MCF 10A (cell line): ENCODE data around the gene TMEM94. TPM values are rescaled to one million over a fixed set of nuclear protein-coding genes. Genes with fewer than 3 reads are reported as not detected.

Source experiments
- BruUV-seq: library from RNA; stranded (reverse); fragments of 400-500 nt; replicated peaks from 2 replicates; lab custom pipeline; 2021; lab: Mats Ljungman, UMichigan
- CTCF ChIA-PET: fragments of 300-600 bp; sonication (Branson Sonifier 250); formaldehyde crosslinking; extraction: SDS; loops from one replicate; lab custom pipeline; 2021; ENCODE audit warnings: antibody characterized with exemption, inconsistent platforms; lab: Yijun Ruan, JAX
- POLR2A ChIA-PET: fragments of 300-600, 350-650 bp; sonication (Branson Sonifier 250); formaldehyde crosslinking; extraction: SDS; loops from one replicate; lab custom pipeline; 2020; ENCODE audit warnings: antibody characterized with exemption, inconsistent platforms; lab: Yijun Ruan, JAX
- DNase-seq: peaks from one replicate; pipeline ENCODE4 v3.0.0-alpha.2; 2018; ENCODE audit not compliant: unreplicated experiment
- H3K27ac Mint-ChIP-seq: one replicate; pipeline ENCODE4 v1.8.0; 2022; ENCODE audit warnings: mild to moderate bottlenecking, low read depth, mixed read lengths; ENCODE audit not compliant: unreplicated experiment
- H3K27me3 Mint-ChIP-seq: one replicate; pipeline ENCODE4 v1.8.0; 2022; ENCODE audit warnings: mixed read lengths; ENCODE audit not compliant: insufficient read depth, unreplicated experiment
- H3K36me3 Mint-ChIP-seq: one replicate; pipeline ENCODE4 v1.8.0; 2022; ENCODE audit warnings: mild to moderate bottlenecking, moderate library complexity, mixed read lengths; ENCODE audit not compliant: insufficient read depth, unreplicated experiment
- H3K4me1 Mint-ChIP-seq: one replicate; pipeline ENCODE4 v1.8.0; 2022; ENCODE audit warnings: mixed read lengths; ENCODE audit not compliant: insufficient read depth, unreplicated experiment
- H3K4me3 Mint-ChIP-seq: one replicate; pipeline ENCODE4 v1.8.0; 2022; ENCODE audit warnings: mild to moderate bottlenecking, moderate library complexity, mixed read lengths; ENCODE audit not compliant: unreplicated experiment
- H3K9me3 Mint-ChIP-seq: one replicate; pipeline ENCODE4 v1.8.0; 2022; ENCODE audit warnings: mixed read lengths; ENCODE audit not compliant: unreplicated experiment
- CTCF ChIP-seq: fragments of 200-600 bp; IDR thresholded peaks from one replicate; pipeline ENCODE4 v1.8.0; 2022; ENCODE audit warnings: antibody characterized with exemption, mild to moderate bottlenecking; ENCODE audit not compliant: unreplicated experiment
- intact Hi-C: fragments of 100-400 bp; cut with micrococcal nuclease; formaldehyde crosslinking; loops from 2 replicates; pipeline ENCODE4 v1.14.1; 2022
- total RNA-seq: library from RNA; stranded (reverse); gene quantifications from 2 replicates; pipeline ENCODE4 v1.2.3, GENCODE V29; 2022

Gene TMEM94
- total RNA-seq, 1 experiment from 2014 or later, result 42.8 TPM

- no peak for TF ChIP-seq CTCF
- Mint-ChIP-seq H3K9me3 (no peaks in the 10 kb centered on the region), H3K36me3 (peaks cover 34% of the 10 kb centered on the region), H3K27ac (no peak overlapping the region), H3K27me3 (no peaks in the 10 kb centered on the region), H3K4me3 (no peak overlapping the region), H3K4me1 (peaks cover 10% of the 10 kb centered on the region)
- POLR2A ChIA-PET, result interaction anchor here (0.6 to 0.8 kb wide), 2 partner anchors 49 to 101 kb away, joined by 3 read pairs; partner anchors contain the start of gene GRB2
- DNase-seq, result no peak
- CTCF ChIA-PET, result no interaction called here
- intact Hi-C loops, result no loop called here
- BruUV-seq, result no TSS peak
These were observed 50.5 kb downstream of the TMEM94 start for GRCh38 chr17:75506888-75507287.

DNA sequence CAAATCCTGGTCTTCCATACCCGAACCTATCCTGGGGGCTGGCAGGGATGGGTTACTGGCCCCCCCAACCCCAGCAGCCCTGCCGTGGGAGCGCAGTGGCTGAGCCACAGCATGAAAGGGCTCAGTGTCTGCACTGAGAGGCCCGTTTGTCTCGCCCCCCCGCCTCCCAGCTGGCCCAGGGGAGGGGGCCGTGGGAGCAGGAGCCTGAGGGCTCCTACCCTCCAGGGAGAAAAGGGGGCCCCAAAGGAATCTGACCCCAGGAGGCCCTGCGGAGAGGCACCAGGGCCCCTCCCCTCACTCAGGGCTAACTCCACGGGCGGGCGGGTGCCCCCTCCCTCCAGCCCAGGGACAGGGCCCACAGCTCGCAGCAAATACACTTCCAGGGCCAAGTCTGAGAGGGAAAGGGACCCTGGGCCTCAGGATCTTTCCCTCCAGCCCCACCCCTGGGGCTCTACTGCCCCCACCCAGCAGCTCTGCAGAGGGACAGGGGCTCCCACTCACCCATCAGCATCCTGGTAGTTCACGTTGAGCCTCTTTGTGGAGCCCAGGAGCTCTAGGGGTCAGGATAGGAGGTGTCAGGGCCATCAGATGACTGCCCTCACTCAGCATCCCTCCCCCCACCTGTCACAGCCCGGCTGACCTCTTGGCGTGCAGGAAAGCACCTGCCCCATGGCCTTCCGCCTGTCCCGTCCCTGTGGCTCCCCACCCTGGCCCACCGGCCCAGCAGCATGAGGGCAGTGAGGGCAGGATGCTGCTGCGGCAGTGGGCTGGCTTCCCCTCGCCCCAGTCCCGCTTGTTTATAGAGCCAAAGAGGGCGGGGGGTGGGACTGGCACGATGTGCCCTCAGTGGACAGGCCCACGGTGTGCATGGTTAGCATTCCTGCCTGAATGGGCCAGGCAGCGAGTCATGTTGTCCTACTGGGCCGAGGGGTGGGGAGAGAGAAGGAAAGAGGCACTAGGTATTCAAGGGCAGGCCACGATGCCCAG lies 51.6 kb downstream of the TMEM94 start:
- intact Hi-C loops, result no loop called here
- Mint-ChIP-seq H3K27ac (no peak overlapping the region), H3K27me3 (no peaks in the 10 kb centered on the region), H3K4me3 (no peak overlapping the region), H3K36me3 (peaks cover 33% of the 10 kb centered on the region), H3K4me1 (peaks cover 10% of the 10 kb centered on the region), H3K9me3 (no peaks in the 10 kb centered on the region)
- BruUV-seq, result no TSS peak
- ChIA-PET CTCF (interaction anchor here (0.6 to 1.2 kb wide), 2 partner anchors 115 to 124 kb away, joined by 3 read pairs; no protein-coding TSS in a partner anchor), POLR2A (interaction anchor here (0.8 kb wide), 1 partner anchor 50 kb away, joined by 3 read pairs; no protein-coding TSS in a partner anchor)
- DNase-seq, result no peak
- no peak for TF ChIP-seq CTCF

DNA sequence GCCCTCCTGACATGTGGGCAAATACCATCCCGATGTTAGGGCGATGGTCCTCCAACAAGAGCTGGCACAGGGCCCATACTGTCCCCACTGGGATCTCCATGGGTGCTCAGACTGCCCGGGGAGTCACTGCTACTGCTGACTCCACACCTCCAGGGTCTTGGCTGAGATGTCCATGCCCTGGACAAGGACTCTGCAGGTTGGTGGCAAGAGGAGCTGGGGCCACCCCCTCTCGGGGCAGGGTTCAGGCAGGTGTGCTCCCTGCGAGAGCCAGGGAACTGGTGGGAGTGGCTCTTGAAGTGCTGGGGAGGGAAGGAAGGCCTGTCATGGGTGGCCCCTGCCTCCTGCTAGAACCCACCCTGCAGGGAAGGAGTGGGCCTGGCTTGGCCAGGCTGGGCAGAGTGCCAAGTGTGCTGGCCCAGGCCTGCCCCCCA lies 52.5 kb downstream of the TMEM94 start:
- no peaks in the 10 kb centered on the region for H3K27me3 Mint-ChIP-seq
- no peak overlapping the region for H3K27ac Mint-ChIP-seq
- H3K36me3 Mint-ChIP-seq, result peaks cover 39% of the 10 kb centered on the region
- no TSS peak for BruUV-seq
- DNase-seq, result no peak
- POLR2A ChIA-PET, result interaction anchor here (0.8 kb wide), 1 partner anchor 54 kb away, joined by 3 read pairs; no protein-coding TSS in a partner anchor
- intact Hi-C loops, result no loop called here
- peaks cover 10% of the 10 kb centered on the region for H3K4me1 Mint-ChIP-seq
- H3K9me3 Mint-ChIP-seq, result no peaks in the 10 kb centered on the region
- no peak for TF ChIP-seq CTCF
- no peak overlapping the region for H3K4me3 Mint-ChIP-seq
- CTCF ChIA-PET, result interaction anchor here (1.2 kb wide), 1 partner anchor 124 kb away, joined by 3 read pairs; no protein-coding TSS in a partner anchor

GRCh38 chr17:75509528-75510258 lies 53.3 kb downstream of the TMEM94 start:
- no peaks in the 10 kb centered on the region for H3K9me3 Mint-ChIP-seq
- POLR2A ChIA-PET, result interaction anchor here (0.8 kb wide), 1 partner anchor 54 kb away, joined by 3 read pairs; no protein-coding TSS in a partner anchor

More at GRCh38 chr17:75509528-75510258, 53.3 kb downstream of the TMEM94 start:
- H3K36me3 Mint-ChIP-seq, result peaks cover 41% of the 10 kb centered on the region
- TF ChIP-seq CTCF, result no peak
- intact Hi-C loops, result no loop called here
- peaks cover 10% of the 10 kb centered on the region for H3K4me1 Mint-ChIP-seq
- DNase-seq, result no peak
- no TSS peak for BruUV-seq
- no peak overlapping the region for H3K4me3 Mint-ChIP-seq
- CTCF ChIA-PET, result no interaction called here
- no peaks in the 10 kb centered on the region for H3K27me3 Mint-ChIP-seq
- H3K27ac Mint-ChIP-seq, result no peak overlapping the region
